Non-pigmented ciliary epithelial cell (primary cell): ENCODE measurements around the gene IL11RA.
"Not testable (repeated sequence)": the region's sequence is repeated elsewhere in the genome, so short reads cannot be mapped to it uniquely, and the experiment has no call there.

Experiments used
- DNase-seq: peaks from one replicate; pipeline ENCODE4 v3.0.0-alpha.2; 2010; ENCODE audit warnings: low read depth

Gene IL11RA

GRCh38 chr9:34629491-34629808, 22.5 kb upstream of the IL11RA start:
- no peak for DNase-seq

- DNase-seq = no peak
Measured at GRCh38 chr9:34630402-34631154, 21.4 kb upstream of the IL11RA start.

- DNase-seq = no peak
Measured at GRCh38 chr9:34633166-34633565, 18.8 kb upstream of the IL11RA start.

- peak; percentile 26 for DNase-seq
Measured at GRCh38 chr9:34633851-34634550, 18.0 kb upstream of the IL11RA start.

GRCh38 chr9:34634551-34635248, 17.3 kb upstream of the IL11RA start:
- no peak for DNase-seq

GRCh38 chr9:34635556-34635955, 16.4 kb upstream of the IL11RA start:
- DNase-seq = no peak

DNA sequence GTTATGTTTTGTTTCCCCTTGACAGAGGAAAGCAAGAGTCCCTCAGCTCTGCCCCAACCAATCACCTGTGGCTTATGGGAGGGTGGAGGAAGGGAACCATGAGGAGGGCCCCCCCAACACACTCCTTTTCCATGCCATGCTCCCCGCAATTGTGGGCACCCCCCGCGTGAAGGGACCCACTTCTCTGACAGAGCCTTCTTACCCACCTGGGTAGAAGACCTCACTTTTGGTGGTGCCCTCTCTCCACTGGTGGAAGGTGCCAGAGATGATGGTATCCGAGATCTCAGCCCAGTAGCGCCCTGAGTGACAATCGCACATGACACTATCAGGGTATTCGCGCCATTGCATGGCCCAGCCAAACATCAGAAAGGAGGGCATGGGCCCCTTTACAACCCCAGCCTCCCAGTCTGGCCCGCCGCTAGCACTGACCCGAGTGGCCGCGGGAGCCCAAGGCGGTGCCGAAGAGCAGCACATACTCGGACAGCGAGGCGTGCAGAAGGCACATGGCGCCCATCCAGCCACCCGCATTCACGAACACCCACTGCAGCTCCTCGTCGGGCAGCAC, 15.1 kb upstream of the IL11RA start:
- DNase-seq = no peak

DNA sequence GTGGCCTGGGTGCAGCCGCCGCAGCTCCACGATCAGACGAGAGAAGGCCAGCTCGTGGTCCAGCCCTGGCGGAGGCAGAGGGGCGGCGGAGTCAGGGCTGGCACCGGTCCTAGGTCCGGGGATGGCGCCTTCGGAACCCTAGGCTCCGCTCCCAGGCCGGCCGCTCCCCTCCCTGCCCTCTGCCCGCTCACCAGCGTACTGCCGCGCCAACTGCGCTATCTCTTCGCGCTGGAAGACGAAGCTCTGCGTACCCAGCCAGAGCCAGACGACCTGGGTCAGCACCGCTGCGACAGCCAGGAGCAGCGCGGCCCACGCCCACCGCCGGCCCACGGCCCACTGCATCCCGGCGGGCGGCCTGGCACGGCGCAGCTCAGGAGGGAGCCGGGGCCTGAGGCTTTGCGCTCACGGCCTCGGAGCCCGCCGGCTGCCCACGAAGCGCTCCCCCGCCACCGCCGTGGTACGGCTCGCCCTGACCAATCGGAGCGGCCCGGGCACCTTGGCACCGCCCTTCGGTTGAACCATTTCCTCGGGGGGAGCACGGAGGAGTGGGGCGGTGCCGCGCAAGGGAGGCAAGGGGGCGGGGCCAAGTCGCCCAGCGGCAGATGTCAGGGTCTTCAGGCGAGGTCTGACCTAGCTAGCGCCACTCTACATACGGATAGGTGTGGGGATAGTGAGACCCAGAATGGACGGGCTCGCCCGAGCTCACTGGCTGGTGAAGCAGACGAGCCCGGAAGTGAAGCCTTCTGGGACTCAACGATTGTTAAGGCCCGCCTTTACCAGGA, 14.4 kb upstream of the IL11RA start, which contains the start of gene SIGMAR1:
Gene SIGMAR1, minus strand, starts transcription at position 432 of the 782 bp plus-strand sequence. Its CDS starts 90 bp downstream, at position 342.
- peak; percentile 61 for DNase-seq

GRCh38 chr9:34638138-34638445, 13.9 kb upstream of the IL11RA start:
- DNase-seq = no peak

- not testable (repeated sequence) for DNase-seq
Measured at GRCh38 chr9:34639322-34639721, 12.7 kb upstream of the IL11RA start.

DNA sequence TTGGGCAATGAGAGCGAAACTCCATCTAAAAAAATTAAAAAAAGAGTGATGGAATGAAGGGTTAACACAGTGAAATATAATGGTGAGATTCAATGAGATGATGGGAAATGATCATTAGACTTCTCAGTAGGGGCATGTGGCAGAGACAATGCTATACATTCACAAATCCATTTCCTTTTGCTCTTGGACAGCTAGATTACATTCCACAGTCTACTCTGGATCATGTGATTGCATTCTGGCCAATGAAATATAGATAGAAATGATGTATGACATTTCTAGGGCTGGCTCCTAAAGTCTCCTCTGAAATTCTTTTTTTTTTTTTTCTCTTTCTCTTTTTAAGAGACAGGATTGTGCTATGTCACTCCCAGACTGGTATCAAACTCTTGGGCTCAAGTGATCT, 9.3 kb upstream of the IL11RA start:
- DNase-seq = no peak

DNA sequence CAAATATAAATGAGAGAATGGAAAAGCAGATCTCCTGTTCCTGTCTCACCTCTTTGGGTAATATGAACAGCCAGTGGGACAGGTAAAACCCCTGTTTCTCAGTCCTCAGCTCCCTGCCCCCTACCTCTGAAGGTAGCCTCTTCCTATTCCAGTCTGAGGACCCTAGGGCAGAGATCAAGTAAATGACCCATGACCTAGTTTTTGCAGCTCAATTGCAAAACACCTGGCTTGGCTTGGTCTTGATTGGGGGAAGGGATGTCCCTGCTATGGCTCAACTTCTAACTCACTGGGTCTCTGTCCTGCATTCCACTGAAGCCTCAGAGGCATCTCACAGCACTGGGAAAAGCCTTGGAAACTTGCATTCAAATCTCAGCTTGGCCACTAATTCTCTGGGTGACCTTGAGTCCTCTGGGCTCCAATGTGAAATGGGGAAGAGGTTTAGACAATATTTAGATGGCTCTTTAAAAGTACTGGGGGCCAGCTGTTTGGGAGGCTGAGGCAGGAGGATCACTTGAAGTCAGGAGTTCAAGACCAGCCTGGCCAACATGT, 7.1 kb upstream of the IL11RA start:
- no peak for DNase-seq

DNA sequence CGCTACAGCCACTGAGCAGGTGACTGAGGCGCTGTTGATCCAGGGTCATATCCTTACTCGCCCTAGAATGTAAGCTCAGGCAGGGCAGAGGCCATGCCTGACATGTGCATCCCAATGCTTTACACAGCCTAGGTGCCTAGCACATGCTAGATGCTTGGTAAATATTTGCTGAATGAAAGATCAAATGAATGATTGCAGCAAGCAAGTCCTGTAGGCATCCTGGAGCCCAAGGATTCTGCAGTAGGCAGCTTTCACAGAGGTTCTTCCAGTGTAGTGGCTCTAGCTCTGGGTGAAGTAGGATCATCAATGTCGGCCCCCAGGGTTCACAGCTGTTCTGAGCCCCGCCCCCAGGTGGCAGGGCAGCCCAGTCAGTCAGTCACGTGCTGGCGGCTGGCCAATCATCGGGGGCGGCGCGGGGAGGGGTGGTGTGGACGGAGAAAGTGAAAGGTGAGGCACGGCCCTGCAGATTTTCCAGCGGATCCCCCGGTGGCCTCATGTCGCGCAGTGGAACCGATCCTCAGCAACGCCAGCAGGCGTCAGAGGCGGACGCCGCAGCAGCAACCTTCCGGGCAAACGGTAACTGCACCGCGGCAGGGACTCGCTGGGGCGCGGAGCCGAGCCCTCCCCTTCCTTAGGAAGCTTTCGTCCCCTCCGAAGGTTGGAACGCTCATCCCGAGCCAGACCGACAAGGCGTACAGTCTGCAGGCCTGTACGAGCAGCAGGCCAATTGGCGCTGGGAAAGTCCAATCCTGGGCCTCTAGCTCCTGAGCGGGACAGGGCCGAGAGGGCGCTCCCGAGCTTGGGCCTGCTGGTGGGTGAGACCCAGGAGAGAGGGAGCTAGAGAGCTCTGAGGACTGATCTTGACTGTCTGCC, 5.5 kb upstream of the IL11RA start, which contains the start of gene GALT:
Gene GALT, plus strand, starts transcription at position 465 of the 873 bp plus-strand sequence. Its CDS starts 30 bp downstream, at position 495.
- DNase-seq = peak; percentile 46

DNA sequence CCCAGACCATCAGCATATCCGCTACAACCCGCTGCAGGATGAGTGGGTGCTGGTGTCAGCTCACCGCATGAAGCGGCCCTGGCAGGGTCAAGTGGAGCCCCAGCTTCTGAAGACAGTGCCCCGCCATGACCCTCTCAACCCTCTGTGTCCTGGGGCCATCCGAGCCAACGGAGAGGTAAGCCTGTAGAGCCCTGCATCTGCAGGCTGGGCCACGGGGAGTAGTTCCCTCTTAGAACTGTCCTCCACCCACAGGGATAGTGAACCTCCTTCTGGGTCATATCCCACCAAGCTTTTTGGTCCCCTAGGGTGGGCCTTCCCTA, 4.9 kb upstream of the IL11RA start:
- no peak for DNase-seq

DNA sequence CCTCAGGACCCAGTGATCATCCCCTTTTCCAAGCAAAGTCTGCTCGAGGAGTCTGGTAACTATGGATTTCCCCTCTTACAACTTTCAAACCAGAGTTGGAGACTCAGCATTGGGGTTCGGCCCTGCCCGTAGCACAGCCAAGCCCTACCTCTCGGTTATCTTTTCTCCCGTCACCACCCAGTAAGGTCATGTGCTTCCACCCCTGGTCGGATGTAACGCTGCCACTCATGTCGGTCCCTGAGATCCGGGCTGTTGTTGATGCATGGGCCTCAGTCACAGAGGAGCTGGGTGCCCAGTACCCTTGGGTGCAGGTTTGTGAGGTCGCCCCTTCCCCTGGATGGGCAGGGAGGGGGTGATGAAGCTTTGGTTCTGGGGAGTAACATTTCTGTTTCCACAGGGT, 4.3 kb upstream of the IL11RA start:
- no peak for DNase-seq

GRCh38 chr9:34648673-34649072, 3.3 kb upstream of the IL11RA start:
- no peak for DNase-seq

GRCh38 chr9:34650816-34651215, 1.2 kb upstream of the IL11RA start:
- DNase-seq = no peak

GRCh38 chr9:34651321-34651720, 664 bp upstream of the IL11RA start:
- no peak for DNase-seq

DNA sequence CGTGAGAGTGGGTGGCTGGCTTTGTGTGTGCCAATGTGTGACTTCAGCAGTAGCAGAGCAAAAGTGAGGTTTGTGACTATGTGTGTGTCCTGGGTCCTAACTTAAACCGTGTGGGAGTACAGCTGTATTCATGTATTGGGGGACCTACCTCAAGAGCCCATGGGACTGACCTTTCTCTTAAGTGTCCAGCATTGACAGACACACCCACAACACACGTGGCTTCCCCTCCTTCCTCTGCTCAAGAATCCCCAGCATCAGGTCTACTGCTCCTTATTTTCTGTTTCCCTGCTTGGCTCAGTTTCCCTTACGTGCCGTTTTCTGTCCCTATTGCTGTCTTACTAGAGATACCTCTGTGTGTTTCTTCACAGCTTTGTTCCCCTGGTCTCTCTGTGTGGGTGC, 616 bp downstream of the IL11RA start:
- no peak for DNase-seq

DNA sequence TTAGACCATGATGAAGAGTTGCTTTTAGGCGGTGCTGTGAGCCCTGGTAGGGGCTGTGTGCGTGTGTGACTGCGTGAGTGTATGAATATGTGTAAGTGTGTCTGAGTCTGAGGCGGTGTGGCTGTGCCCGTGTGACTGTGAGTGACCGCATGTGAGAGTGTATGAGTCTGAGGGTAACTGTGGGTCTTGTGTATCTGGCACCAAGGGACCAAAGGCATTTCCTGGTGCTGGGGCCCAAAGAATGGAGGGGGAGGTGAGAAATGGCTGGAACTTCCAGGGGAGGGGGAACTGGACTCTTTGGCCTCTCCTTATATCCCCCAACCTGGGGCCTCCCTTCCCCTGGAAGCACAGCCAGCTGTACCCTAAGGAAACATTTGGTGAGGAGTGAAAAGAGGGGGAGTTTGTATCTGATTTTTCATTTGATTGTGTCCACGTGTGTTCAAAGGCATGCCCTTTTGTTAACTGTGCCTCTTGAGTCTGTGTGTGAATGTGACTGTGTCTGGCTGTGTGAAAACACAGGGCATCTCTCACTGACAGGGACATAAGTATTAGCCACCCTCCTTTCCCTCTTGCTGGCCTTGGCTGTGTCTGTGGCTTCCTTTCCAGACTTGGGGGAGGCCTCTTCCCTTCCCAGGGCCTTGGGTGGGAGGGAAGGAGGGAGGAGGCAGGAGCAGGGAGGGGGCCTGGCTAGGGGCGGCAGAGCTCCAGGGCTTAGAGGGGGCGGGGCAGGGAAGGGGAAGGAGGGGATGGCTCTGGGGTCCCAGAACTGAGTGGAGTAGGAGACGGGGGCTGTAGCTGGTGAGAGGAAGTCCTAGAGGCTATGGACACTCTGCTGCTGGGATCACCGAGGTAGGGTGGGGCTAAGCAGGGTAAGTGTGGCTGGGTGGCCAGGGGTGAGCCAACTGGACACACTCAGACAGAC, 1.4 kb downstream of the IL11RA start:
- no peak for DNase-seq
